Naive B cell (primary cell): Measurements from ENCODE around the gene CALML5. TPM values are rescaled to one million over a fixed set of nuclear protein-coding genes. Genes with fewer than 3 reads are reported as not detected.

Source experiments
- ATAC-seq, 2 donors: fragments of 150-1000 bp; cut with Tn5 transposase; 2 replicates each; pipeline ENCODE4 v1.10.0; 2021; ENCODE audit warnings: low read depth in 2 of 2, mild to moderate bottlenecking in 2 of 2, moderate library complexity in 2 of 2
- DNase-seq: peaks from one replicate; pipeline ENCODE4 v3.0.0; 2022
- H3K27ac Mint-ChIP-seq, 6 donors: one replicate each; pipeline ENCODE4 v1.8.0; 2020 to 2022; ENCODE audit warnings: mild to moderate bottlenecking in 6 of 6, mixed read lengths in 6 of 6, moderate library complexity in 5 of 6, inconsistent platforms in 2 of 6
- H3K27me3 Mint-ChIP-seq, 3 donors: one replicate each; pipeline ENCODE4 v1.8.0; 2021 to 2022; ENCODE audit warnings: mixed read lengths in 3 of 3, mild to moderate bottlenecking in 1 of 3
- H3K36me3 Mint-ChIP-seq, 2 donors: one replicate each; pipeline ENCODE4 v1.8.0; 2020 to 2022; ENCODE audit warnings: mixed read lengths in 2 of 2, inconsistent platforms in 1 of 2, mild to moderate bottlenecking in 1 of 2
- H3K4me1 Mint-ChIP-seq, 3 donors: one replicate each; pipeline ENCODE4 v1.8.0; 2020 to 2022; ENCODE audit warnings: mixed read lengths in 3 of 3, inconsistent platforms in 1 of 3, mild to moderate bottlenecking in 1 of 3, moderate library complexity in 1 of 3
- H3K4me3 Mint-ChIP-seq, 8 donors: one replicate each; pipeline ENCODE4 v1.8.0; 2020 to 2022; ENCODE audit warnings: mild to moderate bottlenecking in 8 of 8, mixed read lengths in 8 of 8, moderate library complexity in 8 of 8, inconsistent platforms in 2 of 8
- H3K9me3 Mint-ChIP-seq, 7 donors: one replicate each; pipeline ENCODE4 v1.8.0; 2020 to 2022; ENCODE audit warnings: mixed read lengths in 7 of 7, mild to moderate bottlenecking in 5 of 7, inconsistent platforms in 2 of 7, moderate library complexity in 1 of 7
- polyA plus RNA-seq, 6 donors: library from polyadenylated mRNA; unstranded; fragments of 300-500 nt; fragmentation: Illumina TruSeq; gene quantifications; one replicate each; pipeline ENCODE4 v1.2.3, GENCODE V29; 2021; ENCODE audit warnings: low read depth in 6 of 6

CALML5 gene
- polyA plus RNA-seq, 6 donors from 2014 or later: not detected

DNA sequence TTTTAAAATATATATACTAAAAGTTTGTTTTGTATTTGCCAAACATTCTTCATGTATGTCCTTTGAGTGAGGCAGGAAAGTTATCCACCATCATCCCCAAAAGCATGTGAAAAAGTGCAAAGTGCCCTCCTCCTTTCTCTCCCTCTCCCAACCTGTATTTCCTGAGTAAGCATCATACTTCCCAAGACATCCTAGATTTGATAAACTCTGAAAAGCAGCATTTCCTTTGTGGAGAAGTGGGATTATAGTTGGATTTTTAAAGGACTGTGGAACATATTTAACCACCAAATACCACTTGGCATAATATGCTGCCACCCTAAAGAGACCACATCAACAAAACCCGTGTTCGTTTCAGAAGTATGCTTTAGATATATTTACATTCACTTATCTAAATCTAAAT lies 50.1 kb downstream of the CALML5 start:
- Mint-ChIP-seq H3K27me3 (no peaks in the 10 kb centered on the region), H3K36me3 (peaks cover 0 to 6% of the 10 kb centered on the region in 2 donors), H3K9me3 (no peaks in the 10 kb centered on the region), H3K27ac (no peak overlapping the region), H3K4me3 (peak overlapping the region in 3 of 8 donors; percentile 19 to 47 (median 20)), H3K4me1 (peaks cover 7 to 26% (median 12%) of the 10 kb centered on the region in 3 donors)
- ATAC-seq: no peak
- no peak for DNase-seq

Other genes with a start within 250 kb of the CALML5 start
- not detected for gene UCN3, start 134.6 kb downstream of the CALML5 start, polyA plus RNA-seq
- gene TUBAL3, start 94.7 kb downstream of the CALML5 start, polyA plus RNA-seq: not detected
- gene NET1, start 87.0 kb downstream of the CALML5 start, polyA plus RNA-seq: 1 to 10 TPM in 5 of 6 donors, not detected in 1; 3.7 to 6.0 (median 4.2) TPM
- not detected for gene CALML3, start 25.4 kb upstream of the CALML5 start, polyA plus RNA-seq
- gene ASB13, start 167.0 kb upstream of the CALML5 start, polyA plus RNA-seq: 10 to 100 TPM in 2 of 6 donors, 1 to 10 TPM in 4; 5.4 to 15.0 (median 7.7) TPM
- gene TASOR2, start 185.3 kb upstream of the CALML5 start, polyA plus RNA-seq: 10 to 100 TPM in 5 of 6 donors, 1 to 10 TPM in 1; 3.8 to 24.5 (median 16.9) TPM